ENCODE results near the gene KLHL1.

Gene KLHL1

DNA sequence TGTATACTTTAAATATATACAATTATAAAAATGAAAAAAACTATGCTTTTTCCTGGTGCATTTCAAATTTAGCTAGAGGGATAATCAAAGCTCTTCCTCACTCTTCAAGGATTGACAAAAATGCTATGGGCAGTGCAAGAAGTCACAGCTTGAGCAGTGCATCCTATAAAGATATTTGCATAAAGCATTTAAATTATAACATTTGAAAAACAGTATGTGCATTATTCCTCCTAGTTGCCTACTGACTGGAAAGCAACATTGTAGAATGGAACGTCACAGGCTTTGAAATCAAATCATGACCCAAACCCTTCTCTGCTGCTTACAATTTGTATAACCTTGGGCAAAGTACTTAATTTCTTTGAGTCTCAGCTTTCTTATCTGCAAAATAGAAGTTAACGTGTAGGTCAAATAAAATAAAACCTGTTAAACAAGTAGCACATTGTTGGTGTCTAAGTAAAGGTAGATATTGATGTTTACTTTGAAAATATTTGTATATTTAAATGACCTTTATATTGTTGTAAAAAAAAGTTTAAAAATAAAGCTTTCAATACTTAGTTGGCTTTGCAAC, 9.2 kb upstream of the KLHL1 start:
- H3K4ac ChIP-seq (ENCODE audit: low read depth, low read length): no peak overlapping the region
- H2AFZ ChIP-seq (ENCODE audit: insufficient read depth, low read length, poor library complexity): no peak overlapping the region
- H2BK120ac ChIP-seq (ENCODE audit: insufficient read depth, low read length, poor library complexity): no peak overlapping the region
- no peak overlapping the region for H2BK5ac ChIP-seq (ENCODE audit: low read depth, low read length, poor library complexity)
- H3K4me1 ChIP-seq (ENCODE audit: control insufficient read depth in 1 of 2, insufficient read depth in 2 of 2, low read length in 2 of 2): no peaks in the 10 kb centered on the region
- no peak overlapping the region for H4K12ac ChIP-seq (ENCODE audit: low read depth, low read length)
- no peak overlapping the region for H3K18ac ChIP-seq (ENCODE audit: low read length)
- no peaks in the 10 kb centered on the region for H3K79me1 ChIP-seq (ENCODE audit: low read length)
- H2BK12ac ChIP-seq (ENCODE audit: low read length): no peak overlapping the region
- no peaks in the 10 kb centered on the region for H3K79me2 ChIP-seq (ENCODE audit: control insufficient read depth, insufficient read depth, low read length, poor library complexity)
- H4K91ac ChIP-seq (ENCODE audit: low read depth, low read length): no peak overlapping the region
- H3K9ac ChIP-seq (ENCODE audit: low read length): no peak overlapping the region
- H2AK5ac ChIP-seq (ENCODE audit: low read length): no peak overlapping the region
- no peak for DNase-seq
- H3K4me3 ChIP-seq (ENCODE audit: low read depth, low read length): no peak overlapping the region
- H4K8ac ChIP-seq (ENCODE audit: low read depth, low read length): no peak overlapping the region
- no peak overlapping the region for H3K27ac ChIP-seq (ENCODE audit: low read depth, low read length)
- H3K14ac ChIP-seq (ENCODE audit: low read length): no peak overlapping the region
- H3K36me3 ChIP-seq (ENCODE audit: control insufficient read depth in 1 of 2, insufficient read depth in 2 of 2, low read length in 2 of 2): no peaks in the 10 kb centered on the region
- WGBS (ENCODE audit: extremely low coverage, insufficient coverage, insufficient read length): no CpG with 5 or more reads among the region's 2 CpGs
- H3K27me3 ChIP-seq (ENCODE audit: insufficient read depth, low read length): no peaks in the 10 kb centered on the region
- no peaks in the 10 kb centered on the region for H3K9me3 ChIP-seq (ENCODE audit: insufficient read depth, low read depth, low read length)
- H3K4me2 ChIP-seq (ENCODE audit: low read length): no peak overlapping the region
- H3K23ac ChIP-seq (ENCODE audit: low read length): no peak overlapping the region

DNA sequence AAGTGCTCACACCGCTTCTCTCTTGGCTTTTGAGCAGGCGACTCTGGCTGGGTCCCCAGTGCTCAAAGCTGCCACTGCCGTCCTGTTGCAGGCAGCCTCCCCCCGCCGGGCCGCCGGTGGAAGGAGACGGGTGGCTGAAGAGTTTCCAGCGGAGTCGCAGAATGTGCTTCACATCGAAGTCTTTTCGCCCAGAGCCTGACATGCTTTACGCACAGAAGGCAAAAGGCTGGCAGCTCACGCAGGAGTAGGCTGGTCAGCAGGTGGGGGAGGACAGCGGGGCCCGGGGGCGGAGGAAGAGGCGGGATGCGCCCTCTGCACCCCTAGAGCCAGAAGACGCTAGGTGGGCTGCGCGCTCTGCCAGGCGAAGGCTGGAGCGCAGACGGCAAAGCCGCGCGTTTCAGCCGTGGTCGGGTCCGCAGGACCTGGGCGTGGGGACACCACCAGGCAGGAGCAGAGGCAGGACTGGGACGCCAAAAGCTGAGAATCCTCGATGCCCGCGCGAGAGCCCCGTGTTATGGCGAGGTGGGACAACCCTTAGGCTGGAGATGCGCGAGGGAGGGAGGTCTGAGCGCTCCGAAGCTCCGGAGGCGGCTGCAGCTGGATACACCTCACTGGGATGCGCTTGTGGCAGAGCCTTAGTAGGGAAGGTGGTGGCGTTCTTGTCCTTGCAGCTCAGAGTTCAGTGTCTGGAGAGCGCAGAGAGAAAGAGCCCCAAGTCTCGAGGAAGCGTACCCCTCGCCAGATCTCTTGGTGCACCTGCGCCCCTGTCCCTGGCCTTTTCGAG, 562 bp downstream of the KLHL1 start, which contains the start of gene ATXN8OS:
Gene ATXN8OS (plus strand): TSS at position 329 of the 784 bp plus-strand sequence.
- Histone ChIP-seq H3K27me3 (ENCODE audit: insufficient read depth, low read length) (peaks cover 21% of the 10 kb centered on the region), H3K4me2 (ENCODE audit: low read length) (peak within 1 kb of the TSS; percentile 61), H3K9ac (ENCODE audit: low read length) (no peak within 1 kb of the TSS), H4K12ac (ENCODE audit: low read depth, low read length) (no peak within 1 kb of the TSS), H3K23ac (ENCODE audit: low read length) (no peak within 1 kb of the TSS), H3K36me3 (ENCODE audit: control insufficient read depth in 1 of 2, insufficient read depth in 2 of 2, low read length in 2 of 2) (no peaks in the 10 kb centered on the region), H3K27ac (ENCODE audit: low read depth, low read length) (no peak within 1 kb of the TSS), H3K18ac (ENCODE audit: low read length) (no peak within 1 kb of the TSS), H3K79me2 (ENCODE audit: control insufficient read depth, insufficient read depth, low read length, poor library complexity) (no peaks in the 10 kb centered on the region), H2AK5ac (ENCODE audit: low read length) (no peak within 1 kb of the TSS), H3K4me3 (ENCODE audit: low read depth, low read length) (peak within 1 kb of the TSS; percentile 25), H2BK12ac (ENCODE audit: low read length) (no peak within 1 kb of the TSS), H2BK120ac (ENCODE audit: insufficient read depth, low read length, poor library complexity) (no peak within 1 kb of the TSS), H3K79me1 (ENCODE audit: low read length) (no peaks in the 10 kb centered on the region), H2AFZ (ENCODE audit: insufficient read depth, low read length, poor library complexity) (no peak within 1 kb of the TSS), H2BK5ac (ENCODE audit: low read depth, low read length, poor library complexity) (no peak within 1 kb of the TSS), H4K8ac (ENCODE audit: low read depth, low read length) (no peak within 1 kb of the TSS), H4K91ac (ENCODE audit: low read depth, low read length) (no peak within 1 kb of the TSS), H3K4me1 (ENCODE audit: control insufficient read depth in 1 of 2, insufficient read depth in 2 of 2, low read length in 2 of 2) (peaks cover 0 to 7% of the 10 kb centered on the region in 2 experiments), H3K14ac (ENCODE audit: low read length) (no peak within 1 kb of the TSS), H3K4ac (ENCODE audit: low read depth, low read length) (no peak within 1 kb of the TSS), H3K9me3 (ENCODE audit: insufficient read depth, low read depth, low read length) (peaks cover 2% of the 10 kb centered on the region)
- no CpG with 5 or more reads among the region's 53 CpGs for WGBS (ENCODE audit: extremely low coverage, insufficient coverage, insufficient read length)
- no peak for DNase-seq

DNA sequence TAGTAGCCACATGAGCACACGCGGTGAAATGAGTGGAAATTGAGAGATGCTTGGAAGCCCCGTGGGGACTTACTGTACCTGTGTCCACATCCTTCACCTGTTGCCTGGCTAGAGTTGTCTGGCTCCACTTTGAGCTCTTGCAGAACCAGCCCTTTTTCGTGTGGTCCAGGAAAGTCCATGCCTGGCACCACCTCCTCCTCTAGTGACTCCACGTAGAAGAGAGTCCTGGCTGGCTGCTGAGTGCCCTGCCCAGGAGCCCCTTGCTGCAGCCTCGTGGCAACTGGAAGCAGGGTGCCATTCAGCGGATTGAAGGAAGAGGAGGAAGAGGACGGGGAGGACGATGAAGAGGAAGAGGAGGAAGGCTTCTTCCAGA, 1.1 kb downstream of the KLHL1 start:
- H3K9ac ChIP-seq (ENCODE audit: low read length): no peak overlapping the region
- no peak overlapping the region for H2BK5ac ChIP-seq (ENCODE audit: low read depth, low read length, poor library complexity)
- peaks cover 2% of the 10 kb centered on the region for H3K9me3 ChIP-seq (ENCODE audit: insufficient read depth, low read depth, low read length)
- no peak overlapping the region for H2AFZ ChIP-seq (ENCODE audit: insufficient read depth, low read length, poor library complexity)
- H3K36me3 ChIP-seq (ENCODE audit: control insufficient read depth in 1 of 2, insufficient read depth in 2 of 2, low read length in 2 of 2): no peaks in the 10 kb centered on the region
- no peak overlapping the region for H3K4ac ChIP-seq (ENCODE audit: low read depth, low read length)
- no peak overlapping the region for H3K27ac ChIP-seq (ENCODE audit: low read depth, low read length)
- H2BK12ac ChIP-seq (ENCODE audit: low read length): no peak overlapping the region
- no peak overlapping the region for H4K8ac ChIP-seq (ENCODE audit: low read depth, low read length)
- no peak overlapping the region for H2BK120ac ChIP-seq (ENCODE audit: insufficient read depth, low read length, poor library complexity)
- no peak overlapping the region for H4K91ac ChIP-seq (ENCODE audit: low read depth, low read length)
- peaks cover 21% of the 10 kb centered on the region for H3K27me3 ChIP-seq (ENCODE audit: insufficient read depth, low read length)
- DNase-seq: no peak
- H3K4me3 ChIP-seq (ENCODE audit: low read depth, low read length): no peak overlapping the region
- no CpG with 5 or more reads among the region's 9 CpGs for WGBS (ENCODE audit: extremely low coverage, insufficient coverage, insufficient read length)
- no peak overlapping the region for H3K18ac ChIP-seq (ENCODE audit: low read length)
- peaks cover 0 to 7% of the 10 kb centered on the region in 2 experiments for H3K4me1 ChIP-seq (ENCODE audit: control insufficient read depth in 1 of 2, insufficient read depth in 2 of 2, low read length in 2 of 2)
- H3K4me2 ChIP-seq (ENCODE audit: low read length): peak overlapping the region; percentile 61
- H4K12ac ChIP-seq (ENCODE audit: low read depth, low read length): no peak overlapping the region
- H2AK5ac ChIP-seq (ENCODE audit: low read length): no peak overlapping the region
- H3K79me2 ChIP-seq (ENCODE audit: control insufficient read depth, insufficient read depth, low read length, poor library complexity): no peaks in the 10 kb centered on the region
- H3K79me1 ChIP-seq (ENCODE audit: low read length): no peaks in the 10 kb centered on the region
- no peak overlapping the region for H3K23ac ChIP-seq (ENCODE audit: low read length)
- H3K14ac ChIP-seq (ENCODE audit: low read length): no peak overlapping the region

DNA sequence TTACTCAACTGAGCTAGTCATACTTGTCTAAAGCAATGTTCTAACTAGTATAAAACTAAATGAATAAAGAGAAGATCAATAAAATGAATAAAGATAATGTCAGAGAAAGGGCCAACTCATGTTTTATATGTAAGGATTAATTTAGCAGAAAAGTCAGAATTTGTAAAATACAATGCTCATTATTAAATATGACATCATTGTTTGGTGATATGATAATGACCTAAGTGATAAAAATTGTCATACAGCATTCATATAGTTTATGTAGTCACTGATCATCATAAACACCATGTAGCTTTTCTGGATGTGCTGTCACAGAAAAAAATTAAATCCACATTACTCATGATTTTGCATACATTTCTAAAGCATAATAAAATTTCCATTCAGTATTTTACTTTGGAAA, 3.8 kb downstream of the KLHL1 start:
- H3K27me3 ChIP-seq (ENCODE audit: insufficient read depth, low read length): peaks cover 21% of the 10 kb centered on the region
- DNase-seq: no peak
- H3K23ac ChIP-seq (ENCODE audit: low read length): no peak overlapping the region
- no peak overlapping the region for H4K8ac ChIP-seq (ENCODE audit: low read depth, low read length)
- H3K9ac ChIP-seq (ENCODE audit: low read length): no peak overlapping the region
- no peak overlapping the region for H2BK120ac ChIP-seq (ENCODE audit: insufficient read depth, low read length, poor library complexity)
- no peak overlapping the region for H2AFZ ChIP-seq (ENCODE audit: insufficient read depth, low read length, poor library complexity)
- H4K12ac ChIP-seq (ENCODE audit: low read depth, low read length): no peak overlapping the region
- no peaks in the 10 kb centered on the region for H3K79me1 ChIP-seq (ENCODE audit: low read length)
- no peak overlapping the region for H3K4me3 ChIP-seq (ENCODE audit: low read depth, low read length)
- no peak overlapping the region for H3K27ac ChIP-seq (ENCODE audit: low read depth, low read length)
- no peak overlapping the region for H4K91ac ChIP-seq (ENCODE audit: low read depth, low read length)
- peaks cover 2% of the 10 kb centered on the region for H3K9me3 ChIP-seq (ENCODE audit: insufficient read depth, low read depth, low read length)
- H2BK5ac ChIP-seq (ENCODE audit: low read depth, low read length, poor library complexity): no peak overlapping the region
- no peak overlapping the region for H3K4me2 ChIP-seq (ENCODE audit: low read length)
- no peak overlapping the region for H3K14ac ChIP-seq (ENCODE audit: low read length)
- no peak overlapping the region for H2AK5ac ChIP-seq (ENCODE audit: low read length)
- H3K4ac ChIP-seq (ENCODE audit: low read depth, low read length): no peak overlapping the region
- no peak overlapping the region for H2BK12ac ChIP-seq (ENCODE audit: low read length)
- no peaks in the 10 kb centered on the region for H3K79me2 ChIP-seq (ENCODE audit: control insufficient read depth, insufficient read depth, low read length, poor library complexity)
- H3K18ac ChIP-seq (ENCODE audit: low read length): no peak overlapping the region
- H3K36me3 ChIP-seq (ENCODE audit: control insufficient read depth in 1 of 2, insufficient read depth in 2 of 2, low read length in 2 of 2): no peaks in the 10 kb centered on the region
- peaks cover 0 to 7% of the 10 kb centered on the region in 2 experiments for H3K4me1 ChIP-seq (ENCODE audit: control insufficient read depth in 1 of 2, insufficient read depth in 2 of 2, low read length in 2 of 2)

All from trophoblast cell (in vitro differentiated cells and primary cell).